GM10266 (cell line): ENCODE results near the gene TRIM34.

Experiments
- DNase-seq: peaks from one replicate; pipeline ENCODE4 v3.0.0; 2012; ENCODE audit errors: extremely low spot score
- CTCF ChIP-seq: IDR thresholded peaks from 2 replicates; pipeline ENCODE4 v1.5.1; 2012; ENCODE audit warnings: mild to moderate bottlenecking, low read depth; ENCODE audit not compliant: control insufficient read depth, insufficient read depth; ENCODE audit errors: missing control alignments

Gene TRIM34

GRCh38 chr11:5605849-5606248 is 19.0 kb upstream of the TRIM34 start:
- peak; percentile 4 for TF ChIP-seq CTCF
- no peak for DNase-seq

GRCh38 chr11:5608808-5609207 is 16.0 kb upstream of the TRIM34 start:
- no peak for TF ChIP-seq CTCF
- no peak for DNase-seq

- no peak for DNase-seq
- no peak for TF ChIP-seq CTCF
Observed at GRCh38 chr11:5610446-5610845, 14.4 kb upstream of the TRIM34 start.

- no peak for TF ChIP-seq CTCF
- no peak for DNase-seq
Observed at GRCh38 chr11:5611627-5612026, 13.2 kb upstream of the TRIM34 start.

- TF ChIP-seq CTCF = no peak
- no peak for DNase-seq
Observed at GRCh38 chr11:5618807-5619206, 6.0 kb upstream of the TRIM34 start.

- DNase-seq = no peak
- TF ChIP-seq CTCF = no peak
Observed at GRCh38 chr11:5620651-5621521, 3.9 kb upstream of the TRIM34 start.

- no peak for DNase-seq
- no peak for TF ChIP-seq CTCF
Observed at GRCh38 chr11:5621580-5621979, 3.2 kb upstream of the TRIM34 start.
